ENCODE measurements around the gene CLEC19A. TPM values are rescaled to one million over a fixed set of nuclear protein-coding genes. Genes with fewer than 3 reads are reported as not detected.

Gene CLEC19A
- not detected in 2 replicates for total RNA-seq
- long read RNA-seq = 0 reads

DNA sequence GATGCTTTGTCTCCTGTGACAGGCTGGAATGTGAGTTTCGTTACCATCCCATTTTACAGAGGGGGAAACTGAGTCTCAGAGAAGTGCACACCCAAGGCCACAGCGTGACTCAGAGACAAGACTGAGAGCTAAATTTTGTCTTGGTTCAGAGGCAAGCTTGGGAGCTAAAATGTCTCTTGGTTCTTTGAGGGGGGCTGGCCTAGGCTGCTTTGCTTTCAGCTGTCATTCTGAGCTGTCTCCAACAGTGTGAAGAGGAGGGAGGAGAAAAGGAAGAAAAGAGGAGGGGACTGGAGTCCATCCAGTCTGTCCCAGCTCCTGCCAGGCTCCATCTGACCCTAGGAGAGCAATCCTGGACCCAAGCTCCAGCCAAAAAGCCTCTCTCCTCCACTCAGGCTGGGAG lies at the start of gene CLEC19A:
Gene CLEC19A (plus strand): TSS at position 301 of the 400 bp plus-strand sequence. CDS start 121 bp downstream, outside the sequence.
- H3K9me3 Mint-ChIP-seq (ENCODE audit: unreplicated experiment) = no peaks in the 10 kb centered on the region
- TF ChIP-seq, protein P1, sequence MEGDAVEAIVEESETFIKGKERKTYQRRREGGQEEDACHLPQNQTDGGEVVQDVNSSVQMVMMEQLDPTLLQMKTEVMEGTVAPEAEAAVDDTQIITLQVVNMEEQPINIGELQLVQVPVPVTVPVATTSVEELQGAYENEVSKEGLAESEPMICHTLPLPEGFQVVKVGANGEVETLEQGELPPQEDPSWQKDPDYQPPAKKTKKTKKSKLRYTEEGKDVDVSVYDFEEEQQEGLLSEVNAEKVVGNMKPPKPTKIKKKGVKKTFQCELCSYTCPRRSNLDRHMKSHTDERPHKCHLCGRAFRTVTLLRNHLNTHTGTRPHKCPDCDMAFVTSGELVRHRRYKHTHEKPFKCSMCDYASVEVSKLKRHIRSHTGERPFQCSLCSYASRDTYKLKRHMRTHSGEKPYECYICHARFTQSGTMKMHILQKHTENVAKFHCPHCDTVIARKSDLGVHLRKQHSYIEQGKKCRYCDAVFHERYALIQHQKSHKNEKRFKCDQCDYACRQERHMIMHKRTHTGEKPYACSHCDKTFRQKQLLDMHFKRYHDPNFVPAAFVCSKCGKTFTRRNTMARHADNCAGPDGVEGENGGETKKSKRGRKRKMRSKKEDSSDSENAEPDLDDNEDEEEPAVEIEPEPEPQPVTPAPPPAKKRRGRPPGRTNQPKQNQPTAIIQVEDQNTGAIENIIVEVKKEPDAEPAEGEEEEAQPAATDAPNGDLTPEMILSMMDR (IDR thresholded peaks at IDR 0.05) = no peak
- no peaks in the 10 kb centered on the region for H3K4me1 Mint-ChIP-seq (ENCODE audit: unreplicated experiment)
- no peaks in the 10 kb centered on the region for H3K36me3 Mint-ChIP-seq (ENCODE audit: unreplicated experiment)
- no peak for DNase-seq (ENCODE audit: extremely low spot score, unreplicated experiment)
- H3K27ac Mint-ChIP-seq (ENCODE audit: unreplicated experiment) = no peak within 1 kb of the TSS
- no peaks in the 10 kb centered on the region for H3K27me3 Mint-ChIP-seq (ENCODE audit: unreplicated experiment)
- no peak within 1 kb of the TSS for H3K4me3 Mint-ChIP-seq (ENCODE audit: unreplicated experiment)

DNA sequence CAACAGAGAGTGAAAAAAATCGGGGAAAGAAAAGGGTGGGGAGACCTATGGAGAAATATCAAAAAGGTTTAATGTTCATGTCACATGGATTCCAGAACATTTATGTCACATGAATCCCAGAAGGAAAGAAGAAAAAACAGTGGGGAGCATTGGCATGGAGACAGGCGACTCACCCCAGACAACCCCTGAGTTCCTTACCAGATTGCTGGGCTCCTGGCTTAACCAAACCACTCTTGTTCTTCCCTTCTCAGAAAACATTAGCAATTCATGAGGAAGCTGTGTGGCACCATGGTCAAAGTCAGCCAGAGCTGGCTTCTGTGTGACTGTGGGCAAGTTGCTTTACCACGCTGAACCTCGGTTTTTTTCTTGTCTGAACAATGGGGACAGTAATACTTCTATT lies 49.6 kb upstream of the CLEC19A start:
- Mint-ChIP-seq H3K36me3 (ENCODE audit: unreplicated experiment) (no peaks in the 10 kb centered on the region), H3K4me3 (ENCODE audit: unreplicated experiment) (no peak overlapping the region)

DNA sequence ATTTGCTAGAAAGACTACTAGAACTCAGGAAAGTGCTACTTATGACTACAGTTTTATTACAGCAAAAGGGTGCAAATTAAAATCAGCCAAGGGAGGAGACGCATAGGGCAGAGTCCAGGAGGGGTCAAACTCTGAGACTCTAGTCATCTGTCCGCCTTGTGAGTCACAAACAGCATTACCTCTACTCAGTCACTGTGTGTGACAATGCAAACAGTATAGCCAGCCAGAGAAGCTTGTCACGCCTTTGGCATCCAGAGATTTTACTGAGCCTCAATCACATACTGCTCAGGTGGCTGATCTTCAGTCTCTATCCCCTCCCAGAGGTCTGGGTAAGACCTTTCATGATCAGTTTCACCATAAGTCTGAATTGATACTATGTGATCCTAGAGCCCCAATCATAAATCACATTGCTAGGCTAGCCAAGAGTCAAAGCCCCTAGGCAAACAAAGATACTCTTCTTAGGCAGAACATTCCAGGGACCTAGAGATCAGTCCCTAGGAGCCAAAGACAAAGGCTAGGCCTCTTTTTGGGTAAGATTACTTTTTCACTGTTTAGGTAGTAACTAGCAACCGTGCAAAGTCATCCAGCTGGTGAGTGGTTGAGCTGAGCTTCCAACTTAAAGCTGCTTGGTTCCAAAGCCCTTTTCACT lies 48.8 kb upstream of the CLEC19A start:
- TF ChIP-seq, protein P1 (IDR thresholded peaks at IDR 0.05) = no peak
- no peak overlapping the region for H3K27ac Mint-ChIP-seq (ENCODE audit: unreplicated experiment)
- H3K4me1 Mint-ChIP-seq (ENCODE audit: unreplicated experiment) = no peaks in the 10 kb centered on the region
- peaks cover 18% of the 10 kb centered on the region for H3K9me3 Mint-ChIP-seq (ENCODE audit: unreplicated experiment)
- DNase-seq (ENCODE audit: extremely low spot score, unreplicated experiment) = no peak
- H3K27me3 Mint-ChIP-seq (ENCODE audit: unreplicated experiment) = no peaks in the 10 kb centered on the region
- H3K36me3 Mint-ChIP-seq (ENCODE audit: unreplicated experiment) = no peaks in the 10 kb centered on the region
- H3K4me3 Mint-ChIP-seq (ENCODE audit: unreplicated experiment) = no peak overlapping the region

More for the DNA sequence above, 49.6 kb upstream of the CLEC19A start:
- TF ChIP-seq, protein P1 (IDR thresholded peaks at IDR 0.05) = no peak
- peaks cover 18% of the 10 kb centered on the region for H3K9me3 Mint-ChIP-seq (ENCODE audit: unreplicated experiment)
- DNase-seq (ENCODE audit: extremely low spot score, unreplicated experiment) = no peak
- no peaks in the 10 kb centered on the region for H3K27me3 Mint-ChIP-seq (ENCODE audit: unreplicated experiment)
- no peak overlapping the region for H3K27ac Mint-ChIP-seq (ENCODE audit: unreplicated experiment)
- H3K4me1 Mint-ChIP-seq (ENCODE audit: unreplicated experiment) = no peaks in the 10 kb centered on the region

DNA sequence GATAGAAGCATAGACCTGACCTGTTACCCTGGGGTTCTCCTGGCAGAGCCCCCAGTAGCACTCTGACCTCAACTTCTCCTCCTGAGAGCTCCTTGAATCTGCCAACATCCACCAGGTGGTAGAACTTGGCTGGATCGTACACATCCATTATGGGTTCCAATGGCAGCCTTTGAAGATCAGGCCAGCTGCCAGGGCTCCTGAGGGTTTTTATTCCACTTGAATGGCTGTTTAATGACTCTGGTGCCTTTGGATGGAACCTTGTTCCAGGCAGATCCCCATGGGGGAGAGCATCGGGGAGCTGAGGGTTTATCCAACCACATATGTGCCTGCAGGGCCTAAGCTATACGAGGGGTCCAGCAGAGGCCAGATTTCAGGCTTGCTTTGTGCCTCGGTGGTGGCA lies 47.1 kb upstream of the CLEC19A start:
- H3K4me3 Mint-ChIP-seq (ENCODE audit: unreplicated experiment) = no peak overlapping the region
- no peak for DNase-seq (ENCODE audit: extremely low spot score, unreplicated experiment)
- H3K27ac Mint-ChIP-seq (ENCODE audit: unreplicated experiment) = no peak overlapping the region
- TF ChIP-seq, protein P1 (IDR thresholded peaks at IDR 0.05) = no peak
- H3K4me1 Mint-ChIP-seq (ENCODE audit: unreplicated experiment) = no peaks in the 10 kb centered on the region
- H3K27me3 Mint-ChIP-seq (ENCODE audit: unreplicated experiment) = no peaks in the 10 kb centered on the region
- peaks cover 18% of the 10 kb centered on the region for H3K9me3 Mint-ChIP-seq (ENCODE audit: unreplicated experiment)
- H3K36me3 Mint-ChIP-seq (ENCODE audit: unreplicated experiment) = no peaks in the 10 kb centered on the region

DNA sequence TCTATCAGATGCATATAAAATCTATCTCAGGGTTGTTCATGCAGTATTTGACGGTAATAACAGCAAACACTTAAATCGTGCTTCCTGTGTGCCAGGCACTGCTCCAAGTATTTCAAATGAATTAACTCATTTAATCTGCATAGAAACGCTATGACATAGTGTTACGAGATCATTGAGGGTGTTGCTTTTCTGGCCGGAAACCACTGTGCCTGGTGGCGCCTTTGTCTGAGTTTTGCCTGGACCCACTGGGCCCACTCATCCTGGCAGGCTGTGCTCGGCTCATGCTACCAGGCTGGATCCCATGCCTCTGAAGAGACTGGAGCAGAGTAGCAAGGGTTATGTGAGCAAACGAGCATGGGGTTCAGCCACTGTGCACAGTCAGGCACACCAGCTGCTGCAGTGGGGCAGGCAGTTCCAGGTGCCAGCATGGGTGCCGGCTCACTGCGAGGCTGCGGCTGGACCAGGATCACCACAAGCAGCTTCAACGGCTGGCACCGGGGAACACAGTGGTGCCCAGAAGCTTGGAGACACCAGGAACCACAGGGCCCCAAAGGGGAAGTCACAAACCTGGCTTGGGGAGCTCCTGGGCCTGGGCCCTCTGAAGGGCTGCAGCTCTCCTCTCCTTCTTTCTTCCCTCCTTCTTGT lies 45.9 kb upstream of the CLEC19A start:
- H3K4me3 Mint-ChIP-seq (ENCODE audit: unreplicated experiment) = no peak overlapping the region
- no peak overlapping the region for H3K27ac Mint-ChIP-seq (ENCODE audit: unreplicated experiment)
- H3K27me3 Mint-ChIP-seq (ENCODE audit: unreplicated experiment) = no peaks in the 10 kb centered on the region
- TF ChIP-seq, protein P1 (IDR thresholded peaks at IDR 0.05) = no peak
- no peaks in the 10 kb centered on the region for H3K36me3 Mint-ChIP-seq (ENCODE audit: unreplicated experiment)
- DNase-seq (ENCODE audit: extremely low spot score, unreplicated experiment) = no peak
- no peaks in the 10 kb centered on the region for H3K4me1 Mint-ChIP-seq (ENCODE audit: unreplicated experiment)
- H3K9me3 Mint-ChIP-seq (ENCODE audit: unreplicated experiment) = peaks cover 18% of the 10 kb centered on the region

Data from osteocyte (in vitro differentiated cells).